GM21786 (cell line): ENCODE results near the gene FCMR.
A peak's percentile ranks its signal among the peaks of the same experiment; 100 is the strongest.
"Not testable (repeated sequence)": the region's sequence is repeated elsewhere in the genome, so short reads cannot be mapped to it uniquely, and the experiment has no call there.

ENCODE experiments used
- ATAC-seq: cut with Tn5 transposase; IDR thresholded peaks from one replicate; pipeline ENCODE4 v1.9.1; 2021; ENCODE audit not compliant: unreplicated experiment

The FCMR gene

GRCh38 chr1:206924592-206925105 is 2.9 kb upstream of the FCMR start:
- ATAC-seq, result peak; percentile 14

- ATAC-seq, result not testable (repeated sequence)
Observed at GRCh38 chr1:206923961-206924557, 2.3 kb upstream of the FCMR start.

- ATAC-seq, result peak; percentile 54
Observed at GRCh38 chr1:206923009-206923960, 1.5 kb upstream of the FCMR start.

GRCh38 chr1:206922524-206922923 is 783 bp upstream of the FCMR start:
- ATAC-seq, result no peak

GRCh38 chr1:206918076-206918475 is 3.7 kb downstream of the FCMR start:
- no peak for ATAC-seq

GRCh38 chr1:206916000-206916709 is 5.6 kb downstream of the FCMR start:
- ATAC-seq, result no peak

GRCh38 chr1:206915030-206915735 is 6.6 kb downstream of the FCMR start:
- no peak for ATAC-seq

GRCh38 chr1:206913766-206914537 is 7.8 kb downstream of the FCMR start:
- ATAC-seq, result no peak

- ATAC-seq, result peak; percentile 58
Observed at GRCh38 chr1:206912445-206913095, 9.2 kb downstream of the FCMR start.

GRCh38 chr1:206911064-206911663 is 10.6 kb downstream of the FCMR start:
- ATAC-seq, result no peak

GRCh38 chr1:206909883-206910318 is 11.8 kb downstream of the FCMR start:
- ATAC-seq, result no peak

- no peak for ATAC-seq
Observed at GRCh38 chr1:206909161-206909882, 12.4 kb downstream of the FCMR start.

- no peak for ATAC-seq
Observed at GRCh38 chr1:206908038-206908437, 13.7 kb downstream of the FCMR start.

- ATAC-seq, result no peak
Observed at GRCh38 chr1:206907304-206907991, 14.3 kb downstream of the FCMR start.

GRCh38 chr1:206905295-206906164 is 16.2 kb downstream of the FCMR start:
- peak; percentile 77 for ATAC-seq

- ATAC-seq, result no peak
Observed at GRCh38 chr1:206904423-206905142, 17.2 kb downstream of the FCMR start.
